Skeletal muscle tissue (tissue), 4 donors: Measurements from ENCODE around the gene ZNF814. TPM values are rescaled to one million over a fixed set of nuclear protein-coding genes. Genes with fewer than 3 reads are reported as not detected.
"Not testable (repeated sequence)": the region's sequence is repeated elsewhere in the genome, so short reads cannot be mapped to it uniquely, and the experiment has no call there.

Source experiments
- H3K27ac ChIP-seq: one replicate; pipeline ENCODE4 v1.7.0; 2013; ENCODE audit warnings: mild to moderate bottlenecking, low read depth, low read length, inconsistent platforms
- H3K27me3 ChIP-seq, 3 donors: one replicate each; pipeline ENCODE4 v1.7.0; 2013; ENCODE audit warnings: low read length in 3 of 3; ENCODE audit not compliant: control insufficient read depth in 3 of 3, insufficient read depth in 3 of 3
- H3K36me3 ChIP-seq, 3 donors: one replicate each; pipeline ENCODE4 v1.7.0; 2013; ENCODE audit warnings: low read length in 3 of 3; ENCODE audit not compliant: control insufficient read depth in 3 of 3, insufficient read depth in 3 of 3
- H3K4me1 ChIP-seq, 3 donors: one replicate each; pipeline ENCODE4 v1.7.0; 2013; ENCODE audit warnings: low read length in 3 of 3, mild to moderate bottlenecking in 3 of 3; ENCODE audit not compliant: control insufficient read depth in 3 of 3, insufficient read depth in 3 of 3
- H3K4me3 ChIP-seq, 3 donors: one replicate each; pipeline ENCODE4 v1.7.0; 2013; ENCODE audit warnings: low read length in 3 of 3
- H3K9ac ChIP-seq, 3 donors: one replicate each; pipeline ENCODE4 v1.7.0; 2013; ENCODE audit warnings: low read length in 3 of 3, mild to moderate bottlenecking in 3 of 3, moderate library complexity in 2 of 3, low read depth in 1 of 3
- H3K9me3 ChIP-seq, 3 donors: one replicate each; pipeline ENCODE4 v1.7.0; 2013; ENCODE audit warnings: low read length in 3 of 3; ENCODE audit not compliant: control insufficient read depth in 3 of 3
- total RNA-seq: library from RNA; depleted of rRNA; stranded (reverse); fragments of >200 nt; gene quantifications from one replicate; pipeline ENCODE4 v1.2.3, GENCODE V29; 2014
- donor health status: Osteomylitis.

The ZNF814 gene
- total RNA-seq, 1 donor from 2014 or later: 13.0 TPM

DNA sequence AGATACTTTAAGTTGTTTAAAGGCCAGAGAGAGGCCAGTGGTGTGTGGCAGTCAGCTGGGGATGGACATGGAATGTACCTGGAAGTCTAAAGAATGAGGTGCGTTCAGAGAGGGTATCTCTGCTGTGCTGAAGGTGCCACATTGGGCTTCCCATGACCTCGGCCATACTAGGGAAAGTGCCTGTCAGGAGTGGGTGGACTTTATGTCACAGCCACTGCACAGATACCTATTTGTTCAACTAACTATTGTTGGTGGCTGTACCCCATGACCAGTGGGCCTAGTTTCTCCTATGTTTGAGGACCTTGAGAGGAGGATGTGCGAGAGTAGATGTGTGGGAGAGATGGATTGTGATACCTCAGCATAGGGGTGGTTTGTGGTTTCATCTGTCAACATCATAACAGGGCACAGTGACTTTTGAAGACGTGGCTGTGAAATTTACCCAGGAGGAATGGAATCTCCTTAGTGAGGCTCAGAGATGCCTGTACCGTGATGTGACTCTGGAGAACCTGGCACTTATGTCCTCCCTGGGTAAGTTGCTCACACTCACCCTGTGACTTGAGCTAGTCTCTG lies 50.1 kb downstream of the ZNF814 start:
- peaks cover 4 to 18% (median 5%) of the 10 kb centered on the region in 3 donors for H3K36me3 ChIP-seq
- H3K27ac ChIP-seq, H3K4me1 ChIP-seq, H3K9ac ChIP-seq, H3K27me3 ChIP-seq, H3K9me3 ChIP-seq, H3K4me3 ChIP-seq: not testable (repeated sequence)

DNA sequence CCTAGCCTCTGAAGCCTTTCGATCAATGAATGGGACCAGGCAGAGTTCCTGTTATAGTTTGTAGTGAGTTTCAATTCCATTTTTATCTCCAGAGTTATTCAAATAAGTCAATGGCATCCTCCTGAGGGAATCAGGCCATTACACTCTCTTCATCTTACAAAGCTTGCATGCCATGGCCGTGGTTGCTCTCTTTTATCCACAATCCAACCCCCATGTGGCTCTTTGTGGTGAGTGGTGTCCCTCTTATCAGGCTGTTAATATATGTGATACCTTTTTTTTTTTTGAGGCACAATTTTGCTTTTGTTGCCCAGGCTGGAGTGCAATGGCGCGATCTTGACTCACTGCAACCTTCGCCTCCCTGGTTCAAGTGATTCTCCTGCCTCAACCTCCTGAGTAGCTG lies 51.8 kb downstream of the ZNF814 start:
- H3K27ac ChIP-seq, H3K4me1 ChIP-seq, H3K9ac ChIP-seq, H3K9me3 ChIP-seq, H3K36me3 ChIP-seq, H3K27me3 ChIP-seq, H3K4me3 ChIP-seq: not testable (repeated sequence)

DNA sequence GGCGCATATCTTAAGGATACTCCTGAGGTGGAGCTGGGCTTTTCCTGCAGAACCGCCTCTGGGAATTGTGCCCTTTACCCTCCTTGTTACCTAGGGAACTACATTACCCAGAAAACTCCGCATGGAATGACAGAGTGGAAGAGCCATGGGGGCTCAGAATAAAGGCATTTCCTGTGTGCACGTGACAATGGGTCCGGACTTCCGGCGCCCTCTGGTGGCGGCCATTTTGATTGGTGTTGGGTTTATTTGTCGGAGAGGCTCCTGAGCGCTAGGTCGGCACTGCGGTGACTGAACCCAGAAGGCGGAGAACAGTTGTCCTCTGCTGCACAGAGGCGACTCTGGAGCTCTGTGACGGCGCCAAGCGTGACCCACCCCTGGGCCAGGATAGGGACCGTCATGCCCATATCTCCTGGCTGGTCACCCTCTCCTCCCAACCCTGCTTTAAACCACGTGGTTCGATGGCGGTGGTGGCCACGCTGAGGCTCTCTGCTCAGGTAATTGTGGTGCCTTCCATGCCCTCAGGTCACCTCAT lies 58.7 kb downstream of the ZNF814 start, which contains the start of gene ZNF587B:
Gene ZNF587B, plus strand, starts transcription at position 229 of the 532 bp plus-strand sequence. Its CDS starts 230 bp downstream, at position 459.
- H3K9ac ChIP-seq: peak within 1 kb of the TSS; percentile 55 to 86 (median 77)
- no peaks in the 10 kb centered on the region for H3K27me3 ChIP-seq
- H3K9me3 ChIP-seq: no peaks in the 10 kb centered on the region
- peak within 1 kb of the TSS; percentile 81 to 88 (median 83) for H3K4me3 ChIP-seq
- H3K27ac ChIP-seq: peak within 1 kb of the TSS; percentile 61
- H3K36me3 ChIP-seq: no peaks in the 10 kb centered on the region
- peaks cover 0 to 3% (median 0%) of the 10 kb centered on the region in 3 donors for H3K4me1 ChIP-seq

- Histone ChIP-seq H3K36me3 (no peaks in the 10 kb centered on the region), H3K27me3 (no peaks in the 10 kb centered on the region), H3K27ac (peak overlapping the region; percentile 61), H3K4me3 (no peak overlapping the region), H3K9ac (no peak overlapping the region), H3K4me1 (peaks cover 0 to 3% (median 0%) of the 10 kb centered on the region in 3 donors), H3K9me3 (no peaks in the 10 kb centered on the region)
These were observed 59.5 kb downstream of the ZNF814 start for GRCh38 chr19:57829316-57829715.

DNA sequence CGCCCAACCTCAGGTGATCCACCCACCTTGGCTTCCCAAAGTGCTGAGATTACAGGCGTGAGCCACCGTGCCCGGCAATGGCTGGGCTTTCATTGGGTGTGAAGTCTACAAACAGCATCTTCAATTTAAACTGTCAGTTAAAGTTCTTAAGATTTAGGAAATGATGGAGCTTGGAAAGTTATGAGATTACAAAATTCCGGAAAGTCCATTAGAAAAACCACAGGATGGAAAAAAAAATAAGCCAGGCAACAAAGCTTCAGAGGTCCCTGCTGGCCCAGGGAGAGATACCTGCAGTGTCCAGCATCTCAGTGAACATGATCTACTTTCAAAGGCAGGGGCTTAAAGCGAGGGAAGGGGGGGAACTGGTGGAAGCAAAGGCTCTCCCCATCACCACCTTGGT lies 63.3 kb downstream of the ZNF814 start:
- Histone ChIP-seq H3K4me3 (no peak overlapping the region), H3K27me3 (no peaks in the 10 kb centered on the region), H3K9me3 (no peaks in the 10 kb centered on the region), H3K4me1 (peaks cover 3 to 6% (median 5%) of the 10 kb centered on the region in 3 donors), H3K9ac (no peak overlapping the region), H3K27ac (no peak overlapping the region), H3K36me3 (no peaks in the 10 kb centered on the region)

DNA sequence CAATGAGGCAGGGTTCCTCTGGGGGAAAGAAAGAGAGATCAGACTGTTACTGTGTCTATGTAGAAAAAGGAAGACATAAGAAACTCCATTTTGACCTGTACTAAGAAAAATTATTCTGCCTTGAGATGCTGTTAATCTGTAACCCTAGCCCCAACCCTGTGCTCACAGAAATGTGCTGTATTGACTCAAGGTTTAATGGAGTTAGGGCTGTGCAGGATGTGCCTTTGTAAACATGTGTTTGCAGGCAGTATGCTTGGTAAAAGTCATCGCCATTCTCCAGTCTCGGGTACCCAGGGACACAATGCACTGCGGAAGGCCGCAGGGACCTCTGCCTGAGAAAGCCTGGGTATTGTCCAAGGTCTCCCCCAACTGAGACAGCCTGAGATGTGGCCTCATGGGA lies 65.2 kb downstream of the ZNF814 start:
- not testable (repeated sequence) for H3K27ac ChIP-seq, H3K9ac ChIP-seq, H3K9me3 ChIP-seq, H3K27me3 ChIP-seq, H3K4me3 ChIP-seq, H3K36me3 ChIP-seq
- peaks cover 3 to 15% (median 11%) of the 10 kb centered on the region in 3 donors for H3K4me1 ChIP-seq

GRCh38 chr19:57823155-57823554 lies 65.7 kb downstream of the ZNF814 start:
- not testable (repeated sequence) for H3K27ac ChIP-seq, H3K27me3 ChIP-seq, H3K4me3 ChIP-seq, H3K36me3 ChIP-seq, H3K9ac ChIP-seq, H3K9me3 ChIP-seq
- H3K4me1 ChIP-seq: peaks cover 3 to 15% (median 11%) of the 10 kb centered on the region in 3 donors

DNA sequence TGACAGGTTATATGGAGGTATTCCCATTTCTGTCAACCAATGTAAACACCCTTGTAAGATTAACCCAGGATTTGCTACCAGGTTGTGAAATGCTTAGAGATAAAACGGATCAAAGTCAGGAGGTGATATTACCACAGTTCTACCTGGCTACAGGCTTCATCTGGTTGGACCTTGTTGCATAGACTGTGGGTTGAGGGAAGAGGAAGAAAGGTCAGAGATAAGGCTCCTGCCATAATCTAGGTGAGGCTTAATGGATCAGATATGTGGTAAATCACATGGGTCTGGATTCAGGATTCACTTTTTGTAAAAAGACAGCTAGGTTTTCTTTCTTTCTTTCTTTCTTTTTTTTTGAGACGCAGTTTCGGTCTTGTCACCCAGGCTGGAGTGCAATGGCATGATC lies 67.3 kb downstream of the ZNF814 start:
- H3K27me3 ChIP-seq, H3K27ac ChIP-seq, H3K4me3 ChIP-seq, H3K9ac ChIP-seq, H3K9me3 ChIP-seq, H3K36me3 ChIP-seq: not testable (repeated sequence)
- peaks cover 3 to 15% (median 11%) of the 10 kb centered on the region in 3 donors for H3K4me1 ChIP-seq

DNA sequence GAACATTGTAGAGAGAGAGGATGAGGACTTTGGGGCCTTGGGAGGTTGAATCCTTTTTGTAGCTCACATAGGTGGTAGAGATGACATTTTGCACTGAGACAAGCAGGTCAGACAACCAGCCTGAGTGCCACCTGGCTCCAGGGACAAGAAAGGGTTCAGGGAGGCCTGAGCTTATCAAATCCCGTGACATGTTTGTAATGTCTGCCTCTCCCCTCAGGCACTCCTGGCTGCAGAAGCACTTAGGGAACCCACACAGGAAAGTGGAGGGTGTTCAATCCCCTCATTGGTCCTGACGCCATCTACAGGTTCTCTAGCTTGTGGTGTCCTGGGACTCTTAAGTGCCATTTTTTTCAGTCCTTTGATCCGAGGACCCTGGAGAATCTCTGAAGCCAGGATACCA lies 67.7 kb downstream of the ZNF814 start:
- Histone ChIP-seq H3K4me3 (peak overlapping the region in 1 of 3 donors; percentile 40), H3K4me1 (peaks cover 3 to 15% (median 11%) of the 10 kb centered on the region in 3 donors)
- H3K27me3 ChIP-seq, H3K36me3 ChIP-seq, H3K9me3 ChIP-seq, H3K9ac ChIP-seq, H3K27ac ChIP-seq: not testable (repeated sequence)

DNA sequence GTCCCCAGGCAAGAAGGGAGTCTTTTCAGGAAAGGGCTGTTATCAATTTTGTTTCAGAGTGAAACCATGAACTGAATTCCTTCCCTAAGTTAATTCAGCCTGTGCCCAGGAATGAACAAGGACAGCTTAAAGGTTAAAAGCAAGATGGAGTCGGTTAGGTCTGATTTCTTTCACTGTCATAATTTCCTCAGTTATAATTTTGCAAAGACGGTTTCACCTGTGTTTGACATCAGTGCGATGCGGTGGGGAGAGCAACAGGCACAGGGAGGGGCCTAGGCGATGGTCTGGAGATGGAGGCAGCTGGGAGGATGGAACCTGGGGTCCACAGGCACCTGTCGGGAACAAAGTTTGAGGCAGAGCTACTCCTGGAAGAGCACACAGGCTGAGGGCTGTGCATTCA lies 68.2 kb downstream of the ZNF814 start:
- Histone ChIP-seq H3K27ac (no peak overlapping the region), H3K36me3 (peaks cover 0 to 2% (median 0%) of the 10 kb centered on the region in 3 donors), H3K9ac (peak overlapping the region; percentile 93 to 97 (median 94)), H3K9me3 (no peaks in the 10 kb centered on the region), H3K4me1 (peaks cover 3 to 15% (median 11%) of the 10 kb centered on the region in 3 donors), H3K4me3 (peak overlapping the region; percentile 98), H3K27me3 (no peaks in the 10 kb centered on the region)
